GM23248 (cell line): ENCODE measurements around the gene ZNF17. TPM values are rescaled to one million over a fixed set of nuclear protein-coding genes. Genes with fewer than 3 reads are reported as not detected.

Source experiments
- DNase-seq: peaks from one replicate; pipeline ENCODE4 v3.0.0-alpha.2; 2015
- H2AFZ ChIP-seq: fragments of 200-600 bp; sonication (generic); 2 replicates; pipeline ENCODE4 v1.6.1; 2016; ENCODE audit warnings: antibody characterized with exemption
- H3F3A ChIP-seq: fragments of 200-600 bp; sonication (generic); 2 replicates; pipeline ENCODE4 v1.6.1; 2016; ENCODE audit warnings: mild to moderate bottlenecking, antibody characterized with exemption, mixed run types; ENCODE audit not compliant: insufficient read depth
- H3K27ac ChIP-seq: fragments of 200-600 bp; sonication (generic); 2 replicates; pipeline ENCODE4 v1.5.1; 2016; ENCODE audit warnings: mild to moderate bottlenecking
- H3K27me3 ChIP-seq: fragments of 200-600 bp; sonication (generic); replicated peaks from 2 replicates; pipeline ENCODE4 v1.6.1; 2016; ENCODE audit warnings: mild to moderate bottlenecking; ENCODE audit not compliant: insufficient read depth
- H3K36me3 ChIP-seq: fragments of 200-600 bp; sonication (generic); 2 replicates; pipeline ENCODE4 v1.6.1; 2016; ENCODE audit warnings: low read depth, mild to moderate bottlenecking
- H3K4me1 ChIP-seq: fragments of 200-600 bp; sonication (generic); 2 replicates; pipeline ENCODE4 v1.6.1; 2016; ENCODE audit warnings: mild to moderate bottlenecking; ENCODE audit not compliant: insufficient read depth
- H3K4me2 ChIP-seq: fragments of 200-600 bp; sonication (generic); one replicate; pipeline ENCODE4 v1.6.1; 2016; ENCODE audit warnings: mild to moderate bottlenecking; ENCODE audit not compliant: unreplicated experiment
- H3K4me3 ChIP-seq: fragments of 200-600 bp; sonication (generic); 2 replicates; pipeline ENCODE4 v1.5.1; 2016; ENCODE audit warnings: mild to moderate bottlenecking
- H3K79me2 ChIP-seq: fragments of 200-600 bp; sonication (generic); 2 replicates; pipeline ENCODE4 v1.6.1; 2016; ENCODE audit warnings: mild to moderate bottlenecking; ENCODE audit not compliant: insufficient read depth
- H3K9ac ChIP-seq: fragments of 200-600 bp; sonication (generic); 2 replicates; pipeline ENCODE4 v1.6.1; 2016; ENCODE audit warnings: mild to moderate bottlenecking
- H3K9me2 ChIP-seq: fragments of 200-600 bp; sonication (generic); 2 replicates; pipeline ENCODE4 v1.6.1; 2016; ENCODE audit warnings: mixed run types, mild to moderate bottlenecking, moderate library complexity; ENCODE audit not compliant: insufficient read depth
- H3K9me3 ChIP-seq: fragments of 200-600 bp; sonication (generic); one replicate; pipeline ENCODE4 v1.6.1; 2017; ENCODE audit warnings: low read depth
- H4K20me1 ChIP-seq: fragments of 200-600 bp; sonication (generic); 2 replicates; pipeline ENCODE4 v1.6.0; 2016; ENCODE audit not compliant: insufficient read depth
- EZH2 ChIP-seq: fragments of 200-600 bp; sonication (generic); IDR thresholded peaks from 2 replicates; pipeline ENCODE4 v1.6.1; 2018; ENCODE audit warnings: antibody characterized with exemption, mild to moderate bottlenecking; ENCODE audit not compliant: insufficient read depth, poor library complexity, severe bottlenecking
- EZH2phosphoT487 ChIP-seq: fragments of 200-600 bp; sonication (generic); IDR thresholded peaks from 2 replicates; pipeline ENCODE4 v1.6.1; 2018; ENCODE audit warnings: antibody characterized with exemption, moderate library complexity, mild to moderate bottlenecking, low read depth; ENCODE audit not compliant: insufficient read depth
- WGBS, 2 experiments: methylation state at CpG; one replicate each; pipeline ENCODE4 v1.1.6; 2015 to 2017; ENCODE audit warnings: low lambda C conversion rate in 2 of 2, low coverage in 1 of 2; ENCODE audit errors: missing lambda C conversion rate in 2 of 2; 5-methylcytosine and 5-hydroxymethylcytosine counted together
- in situ Hi-C: fragments of 300-500 bp; cut with MboI; formaldehyde crosslinking; loops from 2 replicates; pipeline ENCODE4 v1.15.0; 2020
- polyA plus RNA-seq: library from polyadenylated mRNA; unstranded; fragments of >200 nt; fragmentation: Nextera tagmentation; extraction: Ambion mirVana; gene quantifications from 2 replicates; pipeline ENCODE4 v1.2.1, GENCODE V29; 2016
- total RNA-seq: library from RNA; depleted of rRNA; stranded (reverse); fragments of >200 nt; shearing (Covaris generic); gene quantifications from 2 replicates; pipeline ENCODE4 v1.2.3, GENCODE V29; 2014

Gene ZNF17
- total and polyA plus RNA-seq, 2 experiments from 2014 or later = 4.1 to 4.8 TPM

DNA sequence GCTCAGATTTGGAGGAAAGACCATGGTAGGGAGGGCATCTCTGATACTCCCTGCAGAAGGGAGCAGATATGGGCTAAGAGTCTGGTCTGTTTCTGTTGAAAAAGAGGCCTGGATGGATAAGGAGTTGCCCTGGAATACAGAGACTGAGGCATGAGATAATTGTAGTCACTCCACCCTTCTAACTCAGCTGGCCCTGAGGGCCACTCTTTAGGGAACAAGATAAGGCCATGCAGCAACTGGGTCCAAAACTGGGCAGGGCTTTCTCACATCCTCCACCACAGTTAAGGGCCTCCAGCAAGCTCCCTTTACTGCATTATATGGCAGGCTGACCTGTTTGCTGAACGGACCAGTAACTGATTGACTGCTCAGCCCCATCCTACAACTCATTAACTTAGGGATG is 25.5 kb downstream of the ZNF17 start:
- H3K27ac ChIP-seq = no peak overlapping the region
- H3K9me3 ChIP-seq = no peaks in the 10 kb centered on the region
- H3F3A ChIP-seq = peaks cover 4% of the 10 kb centered on the region; the same call in 1 of the 2 replicates
- H3K9me2 ChIP-seq = no peaks in the 10 kb centered on the region
- peak overlapping the region; percentile 81 for H3K4me3 ChIP-seq
- H2AFZ ChIP-seq = peak overlapping the region; percentile 97
- no peaks in the 10 kb centered on the region for H3K36me3 ChIP-seq
- in situ Hi-C loops = no loop called here
- H3K9ac ChIP-seq = peak overlapping the region; percentile 80
- TF ChIP-seq EZH2phosphoT487 (no peak), EZH2 (no peak)
- peak; percentile 14 for DNase-seq
- WGBS, 2 experiments = 92 to 97% methylated on average over 1 of the region's 1 CpG
- no peaks in the 10 kb centered on the region for H3K27me3 ChIP-seq
- no peaks in the 10 kb centered on the region for H4K20me1 ChIP-seq
- peaks cover 61% of the 10 kb centered on the region for H3K79me2 ChIP-seq
- peaks cover 25% of the 10 kb centered on the region for H3K4me1 ChIP-seq
- H3K4me2 ChIP-seq = peak overlapping the region; percentile 98

- no peaks in the 10 kb centered on the region for H3K36me3 ChIP-seq
- 26 to 37% methylated on average over 4 of the region's 4 CpGs for WGBS, 2 experiments
- peak; percentile 42 for DNase-seq
- H3K4me2 ChIP-seq = no peak overlapping the region
- TF ChIP-seq EZH2 (no peak), EZH2phosphoT487 (no peak)
- H3K79me2 ChIP-seq = peaks cover 68% of the 10 kb centered on the region
- peaks cover 25% of the 10 kb centered on the region for H3K4me1 ChIP-seq
- H3K9me3 ChIP-seq = no peaks in the 10 kb centered on the region
- H3K27ac ChIP-seq = 0 out of 2 replicates have a peak overlapping the region, but pooled peaks have one; percentile 28
- peaks cover 4% of the 10 kb centered on the region; the same call in 1 of the 2 replicates for H3F3A ChIP-seq
- H3K9ac ChIP-seq = peak overlapping the region; percentile 9; the same call in 1 of the 2 replicates
- H3K4me3 ChIP-seq = no peak overlapping the region
- no peak overlapping the region for H2AFZ ChIP-seq
- in situ Hi-C loops = no loop called here
- no peaks in the 10 kb centered on the region for H3K9me2 ChIP-seq
- no peaks in the 10 kb centered on the region for H4K20me1 ChIP-seq
- H3K27me3 ChIP-seq = no peaks in the 10 kb centered on the region
Measured at GRCh38 chr19:57437931-57438330, 27.0 kb downstream of the ZNF17 start.

GRCh38 chr19:57438925-57439324 is 28.0 kb downstream of the ZNF17 start:
- WGBS, 2 experiments = 84 to 87% methylated on average over 9 of the region's 9 CpGs
- Histone ChIP-seq H3K79me2 (peaks cover 76% of the 10 kb centered on the region), H3F3A (peaks cover 4% of the 10 kb centered on the region; the same call in 1 of the 2 replicates), H3K4me2 (no peak overlapping the region), H2AFZ (no peak overlapping the region), H3K4me1 (peaks cover 25% of the 10 kb centered on the region), H3K9ac (no peak overlapping the region), H4K20me1 (no peaks in the 10 kb centered on the region), H3K9me3 (no peaks in the 10 kb centered on the region), H3K27ac (no peak overlapping the region), H3K36me3 (peaks cover 8% of the 10 kb centered on the region), H3K4me3 (no peak overlapping the region), H3K27me3 (no peaks in the 10 kb centered on the region), H3K9me2 (no peaks in the 10 kb centered on the region)
- in situ Hi-C loops = no loop called here
- DNase-seq = no peak
- TF ChIP-seq EZH2 (no peak), EZH2phosphoT487 (no peak)

GRCh38 chr19:57441979-57442752 is 31.2 kb downstream of the ZNF17 start:
- peaks cover 7% of the 10 kb centered on the region; the same call in 1 of the 2 replicates for H3K4me1 ChIP-seq
- H3K9me3 ChIP-seq = no peaks in the 10 kb centered on the region
- peaks cover 64% of the 10 kb centered on the region for H3K79me2 ChIP-seq
- in situ Hi-C loops = no loop called here
- no peaks in the 10 kb centered on the region for H3F3A ChIP-seq
- H3K4me2 ChIP-seq = no peak overlapping the region
- H2AFZ ChIP-seq = no peak overlapping the region
- TF ChIP-seq EZH2phosphoT487 (no peak), EZH2 (no peak)
- peaks cover 15% of the 10 kb centered on the region for H3K36me3 ChIP-seq
- H4K20me1 ChIP-seq = no peaks in the 10 kb centered on the region
- no peak overlapping the region for H3K9ac ChIP-seq
- H3K27me3 ChIP-seq = no peaks in the 10 kb centered on the region
- H3K4me3 ChIP-seq = no peak overlapping the region
- no peak for DNase-seq
- no peaks in the 10 kb centered on the region for H3K9me2 ChIP-seq
- H3K27ac ChIP-seq = no peak overlapping the region
- 79 to 93% methylated on average over 6 to 7 of the region's 7 CpGs for WGBS, 2 experiments
